HG03575 (cell line): ENCODE data around the gene ARG1.

ENCODE experiments used
- ATAC-seq: cut with Tn5 transposase; IDR thresholded peaks from one replicate; pipeline ENCODE4 v1.9.1; 2021; ENCODE audit not compliant: unreplicated experiment, insufficient number of reproducible peaks, low FRiP score; ENCODE audit errors: extremely low read depth

Gene ARG1

DNA sequence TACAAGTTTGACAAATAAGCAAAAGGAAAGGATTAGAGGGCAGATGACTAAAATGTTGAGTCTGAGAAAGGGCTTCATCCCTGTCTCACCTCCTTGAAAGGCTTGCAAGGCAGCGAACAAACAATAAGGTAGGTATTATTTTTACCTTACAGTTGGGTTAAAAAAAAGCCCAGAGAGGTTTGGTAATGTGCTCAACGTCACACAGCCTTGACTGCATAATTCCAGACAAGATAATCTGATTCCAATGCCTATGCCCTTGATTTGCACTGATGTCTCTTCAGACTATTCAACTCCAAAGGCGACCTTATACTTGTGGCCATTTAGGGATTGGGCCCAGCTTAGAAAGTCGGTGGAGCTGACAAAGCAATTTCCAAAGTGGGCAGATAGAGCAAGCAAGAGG lies 1.7 kb downstream of the ARG1 start:
- ATAC-seq: no peak

DNA sequence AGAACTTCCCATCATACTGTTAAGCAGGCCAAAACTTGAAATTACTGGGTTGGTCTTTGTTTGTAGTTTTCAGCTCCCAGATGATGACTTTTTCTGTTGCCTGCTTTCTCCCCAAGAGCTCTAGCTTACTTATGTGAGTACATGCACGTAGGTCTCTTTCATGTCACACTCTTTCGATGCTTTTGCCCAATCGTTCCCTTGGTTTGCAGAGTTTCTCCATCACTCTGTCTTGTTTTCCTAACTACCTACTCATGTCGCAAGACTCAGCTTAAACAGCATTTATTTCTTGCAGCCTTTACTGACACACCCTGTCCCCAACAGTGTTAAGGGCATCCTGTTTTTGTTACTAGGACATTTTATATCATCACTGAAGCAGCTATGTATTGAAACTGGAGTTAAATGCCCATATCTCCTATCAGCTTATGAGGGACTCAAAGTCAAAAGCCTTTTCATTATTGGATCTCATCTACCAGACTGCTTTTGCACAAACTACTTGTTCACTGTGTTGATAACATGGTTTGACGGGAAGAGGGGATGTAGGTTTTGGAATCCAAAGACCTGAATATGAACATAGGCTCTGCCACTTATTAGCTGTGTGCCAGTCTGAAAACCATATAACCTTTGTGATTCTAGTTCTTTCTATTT lies 2.9 kb downstream of the ARG1 start:
- no peak for ATAC-seq

DNA sequence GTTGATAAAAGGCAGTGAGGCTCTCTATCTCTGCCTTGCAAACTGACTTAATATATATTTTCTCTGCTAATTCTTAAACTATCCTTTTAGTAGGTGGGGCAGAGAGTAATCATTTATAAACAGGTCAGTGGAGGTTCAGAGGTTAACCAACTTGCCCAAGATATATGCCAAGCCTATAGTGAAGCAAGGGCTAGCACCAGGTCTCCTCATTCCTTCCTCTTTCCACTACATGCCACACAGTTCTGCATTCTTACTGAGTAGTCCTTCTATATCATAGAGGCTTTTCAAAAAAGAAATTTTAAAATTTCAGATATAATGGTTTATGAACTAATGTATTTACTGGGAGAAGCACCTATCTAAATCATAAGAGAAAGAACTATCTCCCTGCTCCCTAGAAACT lies 8.5 kb downstream of the ARG1 start:
- ATAC-seq: no peak

DNA sequence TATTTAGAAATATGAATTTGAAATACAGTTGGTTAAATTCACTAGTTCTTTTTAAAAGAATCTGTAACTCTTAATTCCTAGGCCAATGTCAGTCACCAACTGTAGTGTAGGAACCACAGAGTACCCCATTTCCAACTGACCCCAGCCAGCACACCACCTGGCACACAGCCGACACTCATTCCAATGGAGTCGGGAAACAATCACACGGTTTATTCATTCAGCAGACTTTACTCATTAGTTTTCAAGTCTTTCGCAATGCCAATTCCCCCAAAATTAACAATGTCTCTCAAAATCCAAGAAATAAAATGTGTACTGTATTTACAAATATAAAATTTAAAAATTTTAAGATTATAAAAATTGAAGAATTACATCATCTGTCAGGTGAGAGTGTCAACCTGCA lies 13.5 kb downstream of the ARG1 start:
- no peak for ATAC-seq

DNA sequence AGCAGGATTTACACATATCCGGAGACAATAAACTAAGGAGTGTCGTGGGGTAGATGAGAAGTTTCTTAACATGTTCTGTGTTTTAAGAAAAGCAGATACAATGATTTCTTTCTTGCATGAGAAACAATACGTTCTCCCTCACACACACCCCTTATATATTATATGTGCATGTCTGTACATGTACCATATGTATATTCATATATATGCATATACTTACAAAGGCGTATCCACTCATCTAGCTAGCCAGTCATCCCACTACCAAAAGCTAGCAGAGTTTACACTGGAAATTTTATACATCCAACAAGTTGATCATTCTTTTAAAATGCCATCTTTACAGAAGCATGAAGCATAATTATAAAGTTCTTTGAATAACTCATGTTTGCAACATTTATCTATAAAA lies 14.9 kb downstream of the ARG1 start:
- no peak for ATAC-seq

DNA sequence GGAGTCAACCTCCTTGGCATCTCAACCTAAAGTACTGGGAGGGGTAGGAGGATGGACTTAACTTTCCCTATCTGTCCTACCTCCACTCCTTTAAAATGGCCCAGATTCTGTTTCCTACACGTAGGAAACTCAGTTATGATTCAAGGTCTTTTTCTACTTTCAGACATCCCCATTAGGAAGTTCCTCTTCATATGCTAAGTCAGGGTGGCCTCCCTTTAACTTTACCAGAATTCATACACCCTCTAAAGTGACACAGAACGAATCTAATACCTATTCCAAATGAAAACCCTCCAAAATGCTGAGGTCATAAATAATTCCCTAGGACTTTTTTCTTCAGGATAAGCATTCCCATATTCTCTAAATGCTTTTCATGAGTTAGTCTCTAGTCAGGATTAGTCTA lies 15.6 kb downstream of the ARG1 start:
- ATAC-seq: no peak

DNA sequence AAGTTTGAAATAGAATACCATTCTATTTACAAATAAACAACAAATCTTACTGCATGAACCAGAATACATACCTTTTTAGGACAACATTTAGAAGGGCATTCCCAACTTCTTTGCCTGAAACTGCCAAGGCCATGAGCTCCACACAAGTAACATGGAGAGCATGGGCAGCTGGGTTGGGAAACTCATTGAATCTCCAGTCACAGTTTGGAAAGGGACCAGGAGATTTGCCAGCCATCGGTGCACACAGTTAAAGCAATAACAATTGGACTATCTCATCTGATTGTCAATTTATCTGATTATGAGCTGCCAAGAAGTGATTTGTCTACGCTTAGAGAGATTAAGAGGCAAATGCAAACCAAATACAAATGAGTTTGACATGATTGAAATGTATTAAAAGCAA lies 19.9 kb downstream of the ARG1 start:
- no peak for ATAC-seq

DNA sequence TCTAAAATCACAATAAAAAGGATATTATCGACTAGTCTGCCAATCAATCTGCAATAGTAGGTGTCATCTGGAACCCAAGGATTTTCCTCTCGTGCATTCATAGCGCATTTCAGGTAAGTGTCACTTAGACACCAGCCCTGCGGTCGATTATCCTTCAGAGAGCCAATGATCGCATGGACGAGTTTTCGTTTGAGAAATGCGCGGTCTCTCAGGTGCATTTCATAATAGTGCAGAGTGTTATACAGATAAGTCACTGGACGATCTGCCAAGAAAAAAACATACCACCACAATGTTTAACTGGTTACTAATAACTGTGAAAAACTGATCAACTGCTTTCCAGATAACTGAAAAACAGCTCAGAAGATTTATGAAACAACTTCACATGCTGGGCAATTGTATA lies 21.0 kb downstream of the ARG1 start:
- no peak for ATAC-seq

DNA sequence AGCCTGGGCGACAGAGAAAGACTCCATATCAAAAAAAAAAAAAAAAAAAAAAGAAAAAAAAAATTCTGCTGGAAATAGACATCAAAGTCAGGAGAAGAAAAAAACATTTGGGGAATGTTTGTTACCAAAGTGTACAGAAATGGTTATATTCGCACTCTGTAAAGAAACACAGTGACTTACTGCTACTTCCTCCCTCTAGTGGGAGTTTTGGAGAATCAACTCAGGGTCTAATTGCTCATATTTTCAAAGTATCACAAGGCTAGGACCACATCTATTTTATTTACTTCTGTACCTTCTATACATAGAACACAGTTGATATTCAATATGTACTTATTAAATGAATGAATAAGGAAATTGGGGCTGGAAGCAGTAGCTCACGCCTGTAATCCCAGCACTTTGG lies 24.4 kb downstream of the ARG1 start:
- ATAC-seq: no peak

DNA sequence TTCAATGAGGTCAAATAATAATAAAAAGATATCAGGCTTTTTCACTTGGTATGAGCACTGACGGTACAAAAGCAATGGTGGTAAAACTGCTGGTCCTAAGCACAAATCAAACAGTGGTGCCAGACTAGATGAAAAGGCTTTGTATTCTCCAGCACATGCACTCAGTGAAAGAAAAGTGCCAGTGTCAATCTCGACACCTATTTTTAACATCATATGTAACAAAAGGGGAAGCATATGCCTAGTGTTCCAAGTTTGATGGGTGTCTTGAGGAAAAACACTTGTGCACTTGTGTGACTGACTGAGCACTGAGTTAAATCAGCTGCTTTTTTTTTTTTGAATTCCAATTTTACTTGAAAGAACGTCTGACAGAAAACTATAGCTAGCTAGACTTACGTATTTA lies 27.7 kb downstream of the ARG1 start:
- no peak for ATAC-seq

DNA sequence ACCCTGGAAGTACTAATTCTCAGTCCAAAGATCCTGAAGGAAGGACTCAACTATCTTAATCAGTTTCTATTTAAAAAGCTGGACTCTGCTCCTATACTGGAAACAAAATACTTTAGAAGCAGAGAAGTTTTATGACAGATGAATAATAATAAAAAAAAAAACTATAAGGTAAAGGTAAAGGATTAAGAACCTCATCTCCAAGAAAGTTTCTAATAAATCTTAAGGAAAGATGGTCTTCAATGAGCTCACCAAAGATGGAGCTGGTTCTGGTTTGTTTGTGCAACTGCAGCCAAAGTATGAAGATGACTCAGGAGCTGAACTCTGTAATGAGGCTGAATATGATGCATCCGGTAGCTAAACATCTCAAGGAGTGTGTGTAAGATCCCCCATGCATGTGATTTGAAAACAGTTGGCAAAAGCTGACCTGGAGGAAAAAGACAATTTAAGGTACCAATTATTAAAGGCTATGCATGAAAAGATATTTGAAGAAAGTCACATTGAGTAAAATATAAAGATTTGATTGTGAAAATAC lies 29.8 kb downstream of the ARG1 start:
- ATAC-seq: no peak

DNA sequence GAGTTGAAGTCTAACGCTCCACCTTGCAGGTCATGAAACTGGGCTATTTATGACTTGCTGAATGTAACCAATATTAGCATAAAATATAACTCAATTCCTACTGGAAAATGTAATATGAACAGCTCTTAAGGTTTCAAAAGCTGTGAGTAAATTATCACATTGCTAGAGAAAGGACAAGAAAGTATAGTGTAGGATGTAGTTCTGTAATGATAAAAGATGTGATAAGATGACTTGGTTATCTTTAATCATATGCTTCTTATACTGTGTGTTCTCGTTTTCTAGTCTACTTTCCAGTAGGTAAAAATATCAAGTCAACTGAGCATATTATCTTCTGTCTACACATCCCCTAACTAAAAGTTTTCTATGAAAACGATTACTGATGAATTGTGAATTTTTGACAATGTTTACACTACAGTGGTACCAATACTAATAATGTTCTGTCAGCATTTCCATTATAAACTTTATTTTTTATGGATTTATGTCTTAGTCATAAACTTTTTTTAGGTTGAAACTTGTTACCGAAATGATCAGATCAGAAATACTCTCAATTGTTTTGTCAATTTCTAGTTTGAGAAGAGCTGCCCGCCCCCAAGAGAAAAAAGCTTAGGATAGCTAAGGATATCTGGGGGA lies 40.4 kb downstream of the ARG1 start:
- ATAC-seq: no peak

DNA sequence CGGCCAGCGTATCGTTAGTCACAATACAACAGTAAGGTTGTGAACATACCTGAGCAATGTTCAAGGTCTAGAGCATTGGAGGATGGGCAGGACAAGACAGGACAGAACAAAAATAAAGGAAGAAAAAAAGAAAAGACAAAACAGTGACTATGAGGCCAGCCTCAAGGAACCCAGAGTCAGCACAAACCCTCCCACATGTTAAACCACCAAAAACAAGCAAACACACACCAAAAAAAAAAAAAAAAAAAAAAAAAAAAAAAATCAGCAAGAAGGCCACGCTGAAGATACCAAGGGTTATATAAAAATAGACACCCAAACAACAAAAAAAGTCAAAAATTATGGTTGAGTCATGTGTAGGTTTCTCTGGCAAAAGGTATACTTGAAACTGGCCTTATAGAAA lies 42.2 kb downstream of the ARG1 start:
- ATAC-seq: no peak

DNA sequence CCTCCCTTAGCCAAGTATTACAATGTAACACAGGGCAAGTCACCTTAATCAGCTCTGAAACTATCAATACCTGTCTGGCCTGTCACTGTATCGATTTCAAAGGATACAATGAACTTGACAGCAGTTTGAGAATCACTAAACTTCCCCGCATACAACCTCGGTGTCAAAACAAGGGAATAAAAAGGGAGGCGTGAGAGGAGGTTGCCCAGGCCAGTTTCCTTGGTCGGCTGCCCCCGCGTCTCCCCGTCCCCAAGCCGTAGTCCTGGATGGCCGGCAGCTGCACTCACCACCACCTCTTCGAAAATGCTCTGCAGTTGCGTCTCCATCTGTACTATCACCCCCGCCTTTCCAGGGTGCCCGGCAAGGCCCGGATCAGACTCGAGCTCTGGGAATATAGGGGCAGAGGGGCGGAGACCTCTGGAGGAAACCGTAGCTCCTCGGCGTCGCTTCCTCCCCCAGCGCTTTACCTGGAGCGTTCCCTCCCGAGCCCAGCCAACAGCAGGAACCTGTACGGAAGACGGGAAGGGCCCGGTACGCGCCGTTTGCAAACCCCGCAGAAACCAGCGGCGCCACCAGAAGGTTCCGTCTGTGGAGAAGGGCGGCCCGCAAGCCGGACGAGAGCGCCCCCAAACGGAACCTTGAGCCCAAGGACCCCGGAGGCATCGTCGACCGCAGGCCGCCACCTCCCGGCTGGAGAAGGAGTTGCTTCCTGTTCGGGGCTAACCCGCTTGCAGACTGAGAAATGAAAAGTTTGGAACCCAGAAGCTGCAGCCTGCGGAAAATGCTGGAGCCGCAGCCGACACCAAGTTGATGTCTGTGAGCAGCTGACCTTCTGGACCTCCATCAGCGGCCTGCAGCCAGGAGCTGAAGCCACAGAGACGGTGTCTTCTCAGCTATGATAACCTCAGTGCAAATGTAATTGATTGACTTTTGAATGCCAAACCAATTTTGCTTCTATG lies 55.0 kb downstream of the ARG1 start, which contains the start of gene MED23:
TSS of gene MED23 (minus strand) at position 519 of the 959 bp plus-strand sequence. CDS start at position 326, 193 bp downstream.
- ATAC-seq: peak; percentile 87

DNA sequence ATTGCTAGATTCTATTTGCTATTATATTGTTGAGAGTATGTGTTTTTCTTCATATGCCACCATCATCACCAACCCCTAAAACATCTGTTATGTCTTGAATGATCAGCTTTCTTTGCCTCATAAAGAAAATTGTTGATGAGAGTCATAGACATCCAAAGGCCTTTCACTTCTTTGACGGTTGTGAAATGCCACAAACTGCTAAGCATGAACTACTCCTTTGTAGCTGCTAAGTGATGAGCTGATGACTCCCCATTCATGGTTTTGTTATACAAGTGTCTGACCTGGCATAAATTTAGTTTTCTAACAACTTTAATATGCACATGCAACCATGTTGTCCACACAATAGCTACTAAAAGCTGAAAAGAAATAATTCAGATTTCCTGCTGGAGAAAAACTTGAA lies 55.7 kb downstream of the ARG1 start:
- ATAC-seq: no peak

DNA sequence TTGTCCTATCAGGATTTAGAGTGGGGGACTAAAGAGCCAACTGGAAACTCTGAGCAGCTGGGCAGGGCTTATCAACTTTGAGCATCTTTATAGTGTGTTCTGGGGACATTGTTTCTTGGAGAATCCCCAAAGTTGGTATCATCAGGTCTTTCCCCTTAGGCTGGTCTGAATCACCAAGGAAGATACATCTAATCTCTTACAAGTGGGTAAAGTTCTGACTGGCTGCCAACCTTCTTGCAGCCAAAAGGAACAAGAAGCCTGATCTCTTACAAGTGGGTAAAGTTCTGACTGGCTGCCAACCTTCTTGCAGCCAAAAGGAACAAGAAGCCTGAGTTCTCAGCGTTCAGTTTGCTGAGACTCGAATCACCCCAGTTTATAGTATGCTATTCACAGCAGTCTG lies 56.6 kb downstream of the ARG1 start:
- no peak for ATAC-seq

DNA sequence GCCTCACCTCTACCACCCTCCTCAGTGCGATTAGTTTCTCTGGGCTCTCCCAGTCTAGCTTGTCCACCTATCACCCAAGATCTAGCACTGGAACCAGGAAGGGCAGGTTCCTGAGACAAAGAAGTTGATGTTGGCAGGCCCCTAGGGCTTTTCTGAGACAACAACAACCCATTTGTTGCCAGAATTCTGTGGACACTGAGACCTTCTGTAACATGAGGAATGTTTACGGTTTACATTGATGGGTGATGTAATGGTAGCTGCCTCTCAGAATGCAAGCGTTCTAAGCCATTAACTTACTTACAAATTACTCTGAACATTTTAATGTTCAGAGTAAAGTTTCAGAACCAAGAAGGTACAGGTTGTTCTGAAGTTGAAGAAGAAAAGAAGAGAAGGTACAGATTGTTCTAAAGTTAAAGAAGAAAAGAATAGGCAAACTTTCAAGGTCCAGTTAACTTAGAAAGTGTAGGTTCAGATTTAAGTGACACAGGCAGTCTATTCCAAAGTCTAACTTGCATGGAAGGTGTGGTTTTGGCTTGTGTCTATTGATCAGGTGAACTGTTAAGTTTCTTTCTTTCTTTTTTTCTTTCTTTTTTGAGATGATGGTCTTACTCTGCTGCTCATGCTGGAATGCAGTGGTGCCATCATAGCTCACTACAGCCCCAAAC lies 58.7 kb downstream of the ARG1 start:
- no peak for ATAC-seq
